Inflammatory macrophage treated with lipopolysaccharide for 1 hour (primary cell): ENCODE results near the gene STOML1.

Experiments
- DNase-seq, 2 donors: peaks; one replicate each; pipeline ENCODE4 v3.0.0-alpha.2; 2020 to 2022

Gene STOML1

GRCh38 chr15:73991726-73992593 lies at the start of gene STOML1:
Gene STOML1, minus strand, starts transcription at chr15:73992295. Its CDS starts 72 bp downstream, at chr15:73992223.
- peak; percentile 91 to 99 for DNase-seq

DNA sequence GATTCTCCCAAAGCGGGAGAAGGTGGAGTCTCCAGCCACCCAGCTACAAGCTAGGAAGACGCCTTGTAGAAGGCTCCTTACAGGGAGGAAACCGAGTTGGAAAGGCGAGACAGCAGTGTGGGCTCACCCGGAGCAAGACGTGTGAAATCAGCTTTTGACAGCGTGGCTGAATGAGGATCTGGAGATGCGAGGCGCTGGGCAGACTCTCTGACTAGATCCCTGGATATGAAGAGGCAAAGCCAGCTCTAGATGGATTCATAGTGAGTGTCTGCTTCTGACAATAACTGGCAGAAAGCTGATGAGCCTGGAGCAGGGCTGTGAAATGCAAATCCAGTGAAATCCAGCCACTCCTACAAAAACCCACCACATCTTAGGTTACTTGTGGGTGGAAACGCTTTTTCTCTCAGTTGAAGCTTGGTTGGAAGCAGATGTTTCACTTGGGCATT lies 49.2 kb upstream of the STOML1 start:
- no peak for DNase-seq

GRCh38 chr15:74040109-74040850 lies 48.2 kb upstream of the STOML1 start:
- peak; percentile 22 to 37 for DNase-seq

DNA sequence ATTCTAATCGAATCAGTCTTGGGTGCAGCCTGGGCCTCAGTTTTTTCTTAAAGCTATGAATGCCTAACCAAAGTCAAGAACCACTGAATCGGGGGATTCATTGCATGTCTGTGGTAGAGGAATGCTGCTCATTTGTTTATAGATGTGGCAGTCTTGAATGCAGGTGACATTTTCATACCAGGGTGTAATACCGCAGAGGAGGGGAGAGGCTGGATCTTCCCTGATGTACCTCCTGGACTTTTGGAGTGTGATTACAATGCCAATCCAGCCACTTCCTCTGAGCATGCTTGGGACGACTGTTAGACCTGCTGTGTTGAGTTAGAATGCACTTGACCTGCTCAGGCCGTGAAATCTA lies 47.5 kb upstream of the STOML1 start:
- DNase-seq, result no peak

GRCh38 chr15:74038707-74039655 lies 46.9 kb upstream of the STOML1 start:
- no peak for DNase-seq

DNA sequence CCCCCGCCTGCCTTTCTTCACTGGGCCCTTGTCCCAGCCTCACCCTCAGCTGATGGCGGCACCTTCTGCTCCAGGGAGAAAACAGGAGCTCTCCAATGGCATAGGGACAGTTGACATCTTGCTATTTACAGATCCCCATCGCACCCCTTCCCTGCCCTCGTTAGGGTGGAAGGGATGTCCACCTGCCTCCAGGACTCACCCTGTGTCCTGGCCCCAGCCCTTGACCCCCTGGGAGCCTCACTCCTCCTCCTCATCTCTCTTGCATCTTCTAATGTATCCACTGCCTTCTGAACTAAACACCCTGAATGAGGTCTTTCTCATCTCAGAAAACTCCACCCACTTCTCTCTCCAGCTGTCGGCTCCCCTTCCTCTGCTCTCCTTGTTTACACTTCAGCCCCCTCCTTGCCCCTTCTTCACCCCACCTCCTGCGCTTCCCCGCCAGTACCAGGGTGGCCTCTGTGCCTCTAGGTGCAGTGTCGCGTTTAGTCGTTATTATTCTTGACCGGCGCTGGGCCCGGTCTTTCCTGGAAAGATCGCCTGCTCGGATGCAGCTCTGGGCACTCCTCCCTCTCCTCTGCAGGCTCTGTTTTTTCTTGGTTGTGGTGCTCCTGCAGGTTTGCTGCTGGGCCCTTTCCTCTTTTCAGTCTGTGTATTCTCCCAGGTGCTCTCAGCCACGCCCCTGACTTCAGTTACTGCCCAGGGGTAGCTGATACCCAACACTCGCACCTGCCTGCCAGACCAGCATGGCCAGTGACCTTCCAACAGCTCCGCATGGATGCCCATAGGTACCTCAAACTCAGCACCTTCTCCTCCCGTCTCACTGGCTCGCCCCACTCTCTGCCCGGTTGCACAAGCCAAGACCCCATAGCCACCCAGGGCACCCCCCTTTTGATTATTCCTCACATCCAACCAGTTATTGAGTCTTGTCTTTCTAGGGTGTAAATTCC lies 45.3 kb upstream of the STOML1 start:
- DNase-seq, result no peak

- DNase-seq, result no peak
These were observed 44.4 kb upstream of the STOML1 start for GRCh38 chr15:74036271-74037170.

DNA sequence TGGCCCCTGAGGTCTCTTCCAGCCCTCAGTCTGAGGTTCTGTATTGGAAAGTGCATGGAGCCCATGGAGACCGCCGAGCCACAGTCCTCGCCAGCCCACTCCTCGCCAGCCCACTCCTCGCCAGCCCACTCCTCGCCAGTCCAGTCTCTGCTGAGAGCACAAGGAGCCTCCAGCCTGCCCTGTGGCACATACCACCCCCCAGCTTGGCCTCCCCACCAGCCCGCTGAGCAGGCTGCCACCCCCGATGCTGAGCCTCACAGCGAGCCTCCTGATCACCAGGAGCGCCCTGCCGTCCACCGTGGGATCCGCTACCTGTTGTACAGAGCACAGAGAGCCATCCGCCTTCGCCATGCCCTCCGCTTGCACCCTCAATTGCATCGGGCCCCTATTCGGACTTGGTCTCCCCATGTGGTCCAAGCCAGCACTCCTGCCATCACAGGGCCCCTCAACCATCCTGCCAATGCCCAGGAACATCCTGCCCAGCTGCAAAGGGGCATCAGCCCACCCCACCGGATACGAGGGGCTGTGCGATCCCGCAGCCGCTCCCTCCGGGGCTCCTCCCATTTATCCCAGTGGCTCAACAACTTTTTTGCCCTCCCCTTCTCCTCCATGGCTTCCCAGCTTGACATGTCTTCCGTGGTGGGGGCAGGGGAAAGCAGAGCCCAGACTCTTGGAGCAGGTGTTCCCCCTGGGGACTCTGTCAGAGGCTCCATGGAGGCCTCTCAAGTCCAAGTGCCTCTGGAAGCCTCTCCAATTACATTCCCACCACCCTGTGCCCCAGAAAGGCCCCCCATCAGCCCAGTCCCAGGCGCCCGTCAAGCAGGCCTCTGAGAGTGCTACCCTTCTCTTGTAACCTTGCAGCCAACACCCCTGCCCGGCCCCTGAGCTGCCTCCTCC lies 43.3 kb upstream of the STOML1 start:
- DNase-seq, result no peak

- no peak for DNase-seq
These were observed 42.2 kb upstream of the STOML1 start for GRCh38 chr15:74034206-74034755.

GRCh38 chr15:74032606-74033561 lies 40.8 kb upstream of the STOML1 start:
- peak; percentile 19 to 56 for DNase-seq

DNA sequence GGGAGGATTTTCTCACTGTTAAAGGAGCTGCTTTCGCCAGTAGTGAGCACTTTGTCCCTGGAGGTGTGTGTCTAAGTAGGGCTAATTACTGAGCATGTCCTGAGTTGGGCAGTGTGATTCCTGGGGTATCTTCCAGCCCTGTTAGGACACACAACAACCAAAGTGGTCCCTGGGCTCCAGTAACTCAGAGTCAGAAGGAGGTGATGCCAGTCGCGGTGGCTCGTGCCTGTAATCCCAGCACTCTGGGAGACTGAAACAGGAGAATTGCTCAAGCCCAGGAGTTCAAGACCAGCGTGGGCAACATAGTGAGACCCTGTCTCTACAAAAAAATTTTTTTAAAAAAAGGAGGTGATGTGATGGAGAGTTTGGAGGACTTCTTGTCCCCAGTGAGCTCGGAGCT lies 40.0 kb upstream of the STOML1 start:
- DNase-seq, result no peak

DNA sequence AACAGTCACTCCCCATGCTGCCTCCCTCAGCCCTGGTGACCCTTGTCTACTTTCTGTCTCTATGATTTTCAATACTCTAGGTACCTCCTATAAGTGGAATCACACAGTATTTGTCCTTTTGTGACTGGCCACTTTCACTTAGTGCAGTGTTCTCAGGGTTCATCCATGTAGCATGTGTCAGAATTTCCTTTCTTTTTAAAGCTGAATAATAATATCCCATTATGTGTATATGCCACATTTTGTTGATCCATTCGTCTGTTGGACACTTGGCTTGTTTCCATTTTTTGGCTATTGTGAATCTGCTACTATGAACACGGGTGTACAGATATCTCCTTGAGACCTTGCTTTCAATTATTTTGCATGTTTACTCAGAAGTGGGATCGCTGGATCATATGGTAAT lies 36.6 kb upstream of the STOML1 start:
- DNase-seq, result no peak

DNA sequence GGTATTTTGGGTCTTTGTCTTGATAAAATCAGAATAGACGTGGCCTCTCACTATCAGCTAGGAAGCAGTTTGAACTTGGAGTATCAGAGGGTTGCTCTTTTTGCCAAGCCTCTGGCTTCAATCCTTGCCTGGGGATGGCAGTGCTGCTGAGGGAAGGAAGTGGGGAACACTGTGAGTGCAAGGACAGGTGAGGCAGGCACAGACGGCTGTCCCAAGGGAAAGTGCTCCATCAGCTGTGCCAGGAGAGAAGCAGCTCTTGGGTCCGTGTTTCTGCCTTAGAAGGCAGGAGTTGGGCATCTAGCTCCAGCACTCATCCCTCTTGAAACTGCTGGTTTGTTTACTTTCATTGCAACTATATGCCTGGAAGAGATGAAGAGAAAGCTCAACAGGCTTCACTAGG lies 35.6 kb upstream of the STOML1 start:
- DNase-seq, result no peak

DNA sequence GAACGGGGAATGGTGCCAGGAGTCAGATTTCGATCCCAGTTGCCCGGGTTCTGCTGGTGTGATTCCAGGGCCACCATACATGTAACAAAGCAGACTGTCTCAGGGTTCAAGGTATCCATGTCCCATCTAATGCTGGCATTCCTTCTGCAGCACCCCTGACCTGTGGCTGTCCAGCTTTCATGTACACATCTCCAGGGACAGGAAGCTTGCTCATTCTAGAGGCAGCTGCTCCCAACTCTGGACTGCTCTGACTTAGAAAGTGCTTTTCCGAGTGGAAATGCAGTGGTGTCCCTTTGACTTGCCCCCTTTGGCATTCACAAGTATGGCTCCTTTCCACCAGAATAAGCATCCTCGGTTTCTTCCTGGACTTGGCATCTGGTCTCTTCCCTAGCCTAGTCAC lies 33.3 kb upstream of the STOML1 start:
- DNase-seq, result no peak

DNA sequence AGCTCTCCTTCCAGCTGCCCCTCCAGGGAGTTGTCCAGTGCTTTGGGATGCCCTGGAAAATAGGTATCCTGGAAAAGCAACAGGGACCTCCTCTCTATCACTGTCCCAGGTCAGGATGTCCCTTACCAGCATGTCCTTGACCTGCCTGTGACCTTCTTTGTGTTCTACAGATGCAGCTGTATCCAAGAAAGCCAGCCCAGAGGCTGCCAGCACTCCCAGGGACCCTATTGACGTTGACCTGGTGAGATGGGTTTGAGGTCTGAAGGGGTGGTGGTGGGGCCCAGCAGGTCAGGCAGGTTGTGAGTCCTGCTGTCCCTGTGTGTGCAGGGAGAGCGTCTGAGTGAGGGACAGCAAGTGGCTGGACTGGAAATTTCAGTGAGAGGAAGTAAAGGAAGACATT lies 32.6 kb upstream of the STOML1 start:
- no peak for DNase-seq

DNA sequence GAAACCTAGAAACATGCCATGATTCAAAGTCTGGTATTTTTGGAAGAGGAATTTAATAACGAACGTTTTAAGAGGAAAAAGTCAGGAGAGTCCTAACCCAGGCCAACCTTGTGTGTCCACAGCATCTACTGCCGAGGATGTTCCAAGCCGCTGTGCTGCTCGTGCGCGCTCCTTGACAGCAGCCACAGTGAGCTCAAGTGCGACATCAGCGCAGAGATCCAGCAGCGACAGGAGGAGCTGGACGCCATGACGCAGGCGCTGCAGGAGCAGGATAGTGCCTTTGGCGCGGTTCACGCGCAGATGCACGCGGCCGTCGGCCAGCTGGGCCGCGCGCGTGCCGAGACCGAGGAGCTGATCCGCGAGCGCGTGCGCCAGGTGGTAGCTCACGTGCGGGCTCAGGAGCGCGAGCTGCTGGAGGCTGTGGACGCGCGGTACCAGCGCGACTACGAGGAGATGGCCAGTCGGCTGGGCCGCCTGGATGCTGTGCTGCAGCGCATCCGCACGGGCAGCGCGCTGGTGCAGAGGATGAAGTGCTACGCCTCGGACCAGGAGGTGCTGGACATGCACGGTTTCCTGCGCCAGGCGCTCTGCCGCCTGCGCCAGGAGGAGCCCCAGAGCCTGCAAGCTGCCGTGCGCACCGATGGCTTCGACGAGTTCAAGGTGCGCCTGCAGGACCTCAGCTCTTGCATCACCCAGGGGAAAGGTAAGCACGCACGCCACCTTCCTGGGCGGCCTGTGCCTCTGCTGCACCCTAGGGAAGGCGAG lies 30.8 kb upstream of the STOML1 start:
- no peak for DNase-seq

- DNase-seq, result no peak
These were observed 27.6 kb upstream of the STOML1 start for GRCh38 chr15:74019734-74020133.
